Rectal smooth muscle tissue (tissue), 1 donor: ENCODE results near the gene THSD7A.

Experiments
- H3K27ac ChIP-seq: one replicate; pipeline ENCODE4 v1.7.0; 2013; ENCODE audit warnings: low read depth, low read length, inconsistent platforms
- H3K27me3 ChIP-seq: one replicate; pipeline ENCODE4 v1.7.0; 2013; ENCODE audit warnings: low read length; ENCODE audit not compliant: control insufficient read depth, insufficient read depth
- H3K36me3 ChIP-seq: one replicate; pipeline ENCODE4 v1.7.0; 2013; ENCODE audit warnings: low read length; ENCODE audit not compliant: control insufficient read depth, insufficient read depth
- H3K4me1 ChIP-seq: one replicate; pipeline ENCODE4 v1.7.0; 2013; ENCODE audit warnings: low read length; ENCODE audit not compliant: control insufficient read depth, insufficient read depth
- H3K4me3 ChIP-seq: one replicate; pipeline ENCODE4 v1.7.0; 2013; ENCODE audit warnings: low read length
- H3K9ac ChIP-seq: one replicate; pipeline ENCODE4 v1.7.0; 2013; ENCODE audit warnings: low read length

THSD7A gene

GRCh38 chr7:11709196-11709595 is 122.8 kb downstream of the THSD7A start:
- no peaks in the 10 kb centered on the region for H3K4me1 ChIP-seq
- H3K27ac ChIP-seq, result no peak overlapping the region
- no peak overlapping the region for H3K4me3 ChIP-seq
- no peak overlapping the region for H3K9ac ChIP-seq
- no peaks in the 10 kb centered on the region for H3K36me3 ChIP-seq
- no peaks in the 10 kb centered on the region for H3K27me3 ChIP-seq

GRCh38 chr7:11707606-11708193 is 124.3 kb downstream of the THSD7A start:
- Histone ChIP-seq H3K4me1 (no peaks in the 10 kb centered on the region), H3K9ac (no peak overlapping the region), H3K27me3 (no peaks in the 10 kb centered on the region), H3K4me3 (no peak overlapping the region), H3K27ac (no peak overlapping the region), H3K36me3 (no peaks in the 10 kb centered on the region)

GRCh38 chr7:11706666-11707605 is 125.1 kb downstream of the THSD7A start:
- Histone ChIP-seq H3K9ac (no peak overlapping the region), H3K36me3 (no peaks in the 10 kb centered on the region), H3K27me3 (no peaks in the 10 kb centered on the region), H3K4me3 (no peak overlapping the region), H3K4me1 (no peaks in the 10 kb centered on the region), H3K27ac (no peak overlapping the region)

- Histone ChIP-seq H3K27ac (no peak overlapping the region), H3K27me3 (no peaks in the 10 kb centered on the region), H3K36me3 (no peaks in the 10 kb centered on the region), H3K4me1 (no peaks in the 10 kb centered on the region), H3K9ac (no peak overlapping the region), H3K4me3 (no peak overlapping the region)
Observed at GRCh38 chr7:11703829-11704228, 128.2 kb downstream of the THSD7A start.

GRCh38 chr7:11702938-11703337 is 129.1 kb downstream of the THSD7A start:
- no peak overlapping the region for H3K4me3 ChIP-seq
- no peaks in the 10 kb centered on the region for H3K27me3 ChIP-seq
- H3K4me1 ChIP-seq, result no peaks in the 10 kb centered on the region
- H3K36me3 ChIP-seq, result no peaks in the 10 kb centered on the region
- no peak overlapping the region for H3K9ac ChIP-seq
- no peak overlapping the region for H3K27ac ChIP-seq

GRCh38 chr7:11701829-11702560 is 130.0 kb downstream of the THSD7A start:
- Histone ChIP-seq H3K9ac (no peak overlapping the region), H3K4me3 (no peak overlapping the region), H3K27ac (no peak overlapping the region), H3K36me3 (no peaks in the 10 kb centered on the region), H3K27me3 (no peaks in the 10 kb centered on the region), H3K4me1 (no peaks in the 10 kb centered on the region)

GRCh38 chr7:11699666-11700065 is 132.3 kb downstream of the THSD7A start:
- Histone ChIP-seq H3K36me3 (no peaks in the 10 kb centered on the region), H3K4me3 (no peak overlapping the region), H3K27ac (no peak overlapping the region), H3K9ac (no peak overlapping the region), H3K27me3 (no peaks in the 10 kb centered on the region), H3K4me1 (no peaks in the 10 kb centered on the region)

GRCh38 chr7:11698384-11698871 is 133.6 kb downstream of the THSD7A start:
- Histone ChIP-seq H3K27me3 (no peaks in the 10 kb centered on the region), H3K4me1 (no peaks in the 10 kb centered on the region), H3K9ac (no peak overlapping the region), H3K4me3 (no peak overlapping the region), H3K27ac (no peak overlapping the region), H3K36me3 (no peaks in the 10 kb centered on the region)

- Histone ChIP-seq H3K27ac (no peak overlapping the region), H3K9ac (no peak overlapping the region), H3K27me3 (no peaks in the 10 kb centered on the region)
Observed at GRCh38 chr7:11690395-11690794, 141.6 kb downstream of the THSD7A start.

GRCh38 chr7:11689096-11689495 is 142.9 kb downstream of the THSD7A start:
- Histone ChIP-seq H3K4me1 (no peaks in the 10 kb centered on the region), H3K4me3 (no peak overlapping the region), H3K36me3 (no peaks in the 10 kb centered on the region), H3K27ac (no peak overlapping the region), H3K27me3 (no peaks in the 10 kb centered on the region), H3K9ac (no peak overlapping the region)

More at GRCh38 chr7:11690395-11690794, 141.6 kb downstream of the THSD7A start:
- Histone ChIP-seq H3K36me3 (no peaks in the 10 kb centered on the region), H3K4me3 (no peak overlapping the region), H3K4me1 (no peaks in the 10 kb centered on the region)

GRCh38 chr7:11681461-11681860 is 150.5 kb downstream of the THSD7A start:
- Histone ChIP-seq H3K9ac (no peak overlapping the region), H3K4me1 (no peaks in the 10 kb centered on the region), H3K4me3 (no peak overlapping the region), H3K36me3 (no peaks in the 10 kb centered on the region), H3K27ac (no peak overlapping the region), H3K27me3 (no peaks in the 10 kb centered on the region)

GRCh38 chr7:11675163-11675562 is 156.8 kb downstream of the THSD7A start:
- H3K4me1 ChIP-seq, result no peaks in the 10 kb centered on the region

More at GRCh38 chr7:11675163-11675562, 156.8 kb downstream of the THSD7A start:
- no peaks in the 10 kb centered on the region for H3K36me3 ChIP-seq
- no peaks in the 10 kb centered on the region for H3K27me3 ChIP-seq
- no peak overlapping the region for H3K4me3 ChIP-seq
- no peak overlapping the region for H3K9ac ChIP-seq
- no peak overlapping the region for H3K27ac ChIP-seq
